ENCODE results near the gene CEP72. TPM values are rescaled to one million over a fixed set of nuclear protein-coding genes. Genes with fewer than 3 reads are reported as not detected.

Gene CEP72
- total RNA-seq, 1 donor from 2014 or later: 0.32 TPM

DNA sequence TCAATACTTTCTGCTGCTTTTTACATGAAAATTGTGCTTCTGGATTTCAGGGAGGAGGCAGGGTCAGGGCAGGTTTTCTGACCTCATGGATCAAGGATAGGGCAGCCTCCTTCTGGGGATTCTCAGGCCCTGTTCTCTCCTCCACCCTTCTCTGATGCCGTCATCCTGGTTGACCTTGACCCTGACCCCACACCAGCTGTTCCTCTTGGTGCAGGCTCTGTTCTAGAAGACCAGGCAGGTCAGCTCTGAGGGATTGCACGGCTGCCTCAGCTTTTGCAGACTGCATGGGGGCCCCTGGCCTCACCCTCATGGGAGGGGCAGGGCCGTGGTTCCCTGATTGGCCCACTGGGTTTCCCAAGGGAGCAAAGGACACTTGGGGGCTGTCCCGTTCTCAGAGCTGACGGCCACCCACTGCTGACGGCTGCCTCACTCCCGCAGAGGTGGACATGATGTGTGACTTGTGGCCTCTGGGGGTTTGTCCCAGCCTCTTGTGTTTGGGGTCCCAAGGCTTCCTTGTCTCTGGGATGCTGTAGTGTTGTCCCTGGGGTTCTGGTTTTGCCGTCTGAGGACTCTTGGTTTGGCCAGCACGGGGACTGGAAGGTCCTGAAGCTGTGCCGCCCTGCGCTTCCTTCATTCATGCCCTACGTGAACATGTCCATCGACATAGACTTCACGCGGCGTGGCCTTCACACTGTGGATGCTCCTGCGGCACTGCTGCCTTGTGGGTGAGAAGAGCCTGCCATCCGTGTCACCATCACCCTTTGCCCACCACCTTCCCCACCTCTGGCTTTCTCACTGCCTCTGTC is 34.5 kb downstream of the CEP72 start:
- Histone ChIP-seq H3K27me3 (no peaks in the 10 kb centered on the region), H3K4me1 (no peaks in the 10 kb centered on the region), H3K4me3 (no peak overlapping the region), H3K36me3 (peaks cover 0 to 4% of the 10 kb centered on the region in 2 donors), H3K9me3 (no peaks in the 10 kb centered on the region), H3K27ac (no peak overlapping the region)
- peak in 1 of 2 donors; percentile 52 for DNase-seq (ENCODE audit: low spot score in 2 of 2)
- TF ChIP-seq, protein P1, sequence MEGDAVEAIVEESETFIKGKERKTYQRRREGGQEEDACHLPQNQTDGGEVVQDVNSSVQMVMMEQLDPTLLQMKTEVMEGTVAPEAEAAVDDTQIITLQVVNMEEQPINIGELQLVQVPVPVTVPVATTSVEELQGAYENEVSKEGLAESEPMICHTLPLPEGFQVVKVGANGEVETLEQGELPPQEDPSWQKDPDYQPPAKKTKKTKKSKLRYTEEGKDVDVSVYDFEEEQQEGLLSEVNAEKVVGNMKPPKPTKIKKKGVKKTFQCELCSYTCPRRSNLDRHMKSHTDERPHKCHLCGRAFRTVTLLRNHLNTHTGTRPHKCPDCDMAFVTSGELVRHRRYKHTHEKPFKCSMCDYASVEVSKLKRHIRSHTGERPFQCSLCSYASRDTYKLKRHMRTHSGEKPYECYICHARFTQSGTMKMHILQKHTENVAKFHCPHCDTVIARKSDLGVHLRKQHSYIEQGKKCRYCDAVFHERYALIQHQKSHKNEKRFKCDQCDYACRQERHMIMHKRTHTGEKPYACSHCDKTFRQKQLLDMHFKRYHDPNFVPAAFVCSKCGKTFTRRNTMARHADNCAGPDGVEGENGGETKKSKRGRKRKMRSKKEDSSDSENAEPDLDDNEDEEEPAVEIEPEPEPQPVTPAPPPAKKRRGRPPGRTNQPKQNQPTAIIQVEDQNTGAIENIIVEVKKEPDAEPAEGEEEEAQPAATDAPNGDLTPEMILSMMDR (IDR thresholded peaks at IDR 0.05): no peak
- intact Hi-C loops (cut with DNase I): no loop called here

DNA sequence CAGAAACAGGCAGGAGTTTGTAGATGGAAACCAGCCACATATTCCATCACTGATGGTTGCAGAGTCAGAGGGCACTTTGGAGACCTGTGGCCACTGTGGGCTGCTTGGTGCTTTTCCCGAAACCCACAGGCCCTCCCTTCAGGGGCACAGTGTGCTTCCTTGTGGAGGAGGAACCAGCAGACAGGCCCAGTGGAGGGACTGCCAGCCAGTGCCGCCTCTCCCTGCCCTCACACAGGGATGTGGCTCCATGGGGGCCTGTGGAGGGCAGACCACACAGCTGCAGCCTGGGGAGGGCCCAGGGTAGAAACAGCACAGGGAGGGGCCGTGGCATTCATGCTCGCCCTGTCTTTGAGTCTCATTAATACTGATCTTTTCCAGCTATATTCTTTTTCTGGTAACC is 35.2 kb downstream of the CEP72 start:
- H3K36me3 ChIP-seq: peaks cover 0 to 4% of the 10 kb centered on the region in 2 donors
- H3K4me1 ChIP-seq: no peaks in the 10 kb centered on the region
- no peak overlapping the region for H3K27ac ChIP-seq
- H3K27me3 ChIP-seq: no peaks in the 10 kb centered on the region
- intact Hi-C loops (cut with DNase I): no loop called here
- no peaks in the 10 kb centered on the region for H3K9me3 ChIP-seq
- DNase-seq (ENCODE audit: low spot score in 2 of 2): no peak
- H3K4me3 ChIP-seq: no peak overlapping the region
- TF ChIP-seq, protein P1 (IDR thresholded peaks at IDR 0.05): no peak

DNA sequence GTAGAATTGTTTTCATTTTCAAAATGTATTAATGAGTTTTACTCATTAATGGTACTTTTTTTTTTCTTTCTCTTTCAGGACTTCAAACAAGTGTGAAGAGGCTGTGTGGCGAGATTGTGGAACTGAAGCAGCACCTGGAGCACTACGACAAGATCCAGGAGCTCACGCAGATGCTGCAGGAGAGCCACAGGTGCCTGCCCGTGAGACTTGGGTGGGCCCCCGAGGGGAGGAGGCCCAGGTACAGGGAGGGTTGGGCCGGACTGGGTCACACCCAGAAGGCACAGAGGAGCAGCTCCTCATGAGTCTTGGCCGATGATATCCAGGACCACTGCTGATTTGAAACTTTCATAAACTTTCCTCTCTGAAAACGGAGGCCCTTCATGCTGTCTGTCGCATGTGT is 35.6 kb downstream of the CEP72 start:
- Histone ChIP-seq H3K36me3 (peaks cover 0 to 4% of the 10 kb centered on the region in 2 donors), H3K4me3 (no peak overlapping the region), H3K9me3 (no peaks in the 10 kb centered on the region), H3K27ac (no peak overlapping the region), H3K4me1 (no peaks in the 10 kb centered on the region), H3K27me3 (no peaks in the 10 kb centered on the region)
- TF ChIP-seq, protein P1 (IDR thresholded peaks at IDR 0.05): no peak
- intact Hi-C loops (cut with DNase I): no loop called here
- no peak for DNase-seq (ENCODE audit: low spot score in 2 of 2)

DNA sequence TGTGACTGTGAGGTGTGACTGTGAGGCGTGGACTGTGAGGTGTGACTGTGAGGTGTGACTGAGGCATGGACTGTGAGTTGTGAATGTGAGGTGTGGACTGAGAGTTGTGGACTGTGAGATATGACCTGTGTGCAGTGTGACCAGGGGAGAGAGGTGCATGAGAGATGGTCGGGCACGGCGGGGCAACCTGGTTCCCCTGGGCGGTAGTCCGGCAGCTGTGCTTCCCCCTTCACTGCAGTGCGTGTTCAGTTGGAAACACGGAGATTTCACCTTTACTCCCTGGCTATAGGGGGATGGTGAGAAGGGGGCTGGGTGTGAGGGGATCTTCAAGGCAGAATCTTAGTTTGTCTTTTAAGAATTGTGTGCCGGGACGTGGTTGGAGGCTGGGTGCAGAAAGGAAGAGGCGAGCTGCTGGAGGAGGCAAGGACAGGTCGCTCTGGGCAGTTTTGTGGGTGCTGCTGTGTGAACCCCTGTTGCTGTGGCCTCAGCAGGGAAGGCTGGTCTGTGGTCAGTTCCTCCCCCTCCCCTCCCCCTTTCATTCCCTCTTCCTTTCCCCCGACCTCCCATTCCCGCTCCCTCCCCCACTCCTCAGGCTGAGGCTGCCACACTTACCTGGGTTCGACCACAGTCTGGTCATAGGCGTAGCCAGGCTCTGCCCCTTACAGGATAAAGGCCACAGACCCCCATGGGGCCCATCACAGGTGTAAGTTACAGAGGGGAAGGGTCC is 39.3 kb downstream of the CEP72 start:
- Histone ChIP-seq H3K27ac (no peak overlapping the region), H3K4me1 (no peaks in the 10 kb centered on the region), H3K9me3 (no peaks in the 10 kb centered on the region), H3K36me3 (no peaks in the 10 kb centered on the region), H3K27me3 (no peaks in the 10 kb centered on the region), H3K4me3 (no peak overlapping the region)
- DNase-seq (ENCODE audit: low spot score in 2 of 2): no peak
- intact Hi-C loops (cut with DNase I): no loop called here
- TF ChIP-seq, protein P1 (IDR thresholded peaks at IDR 0.05): no peak

DNA sequence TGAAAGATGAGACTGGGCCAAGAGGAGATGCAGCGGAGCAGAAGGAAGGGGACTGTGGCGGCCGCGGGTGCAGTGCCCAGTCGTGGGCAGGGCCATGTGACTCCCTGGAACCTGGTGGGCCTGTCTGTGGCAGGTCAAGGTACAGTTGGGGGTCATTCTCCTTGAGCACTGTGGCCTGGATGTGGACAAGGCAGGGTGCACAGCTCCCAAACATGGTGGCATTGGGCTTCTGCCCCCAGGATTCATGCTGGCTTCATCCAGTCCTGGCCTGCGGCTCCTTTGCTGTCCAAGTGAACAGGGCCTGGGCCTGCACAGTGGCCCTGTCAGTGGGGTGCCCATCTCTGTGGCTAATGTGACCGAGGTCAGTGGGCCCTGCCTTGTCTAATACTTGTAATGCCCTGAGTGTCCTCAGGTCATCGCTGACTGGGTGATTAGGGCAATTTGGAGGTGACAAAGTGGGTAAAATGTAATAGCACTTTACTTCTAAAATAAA is 39.9 kb downstream of the CEP72 start:
- intact Hi-C loops (cut with DNase I): no loop called here
- Histone ChIP-seq H3K27ac (no peak overlapping the region), H3K4me1 (no peaks in the 10 kb centered on the region), H3K27me3 (no peaks in the 10 kb centered on the region), H3K36me3 (peaks cover 0 to under 1% of the 10 kb centered on the region in 2 donors), H3K4me3 (no peak overlapping the region), H3K9me3 (no peaks in the 10 kb centered on the region)
- TF ChIP-seq, protein P1 (IDR thresholded peaks at IDR 0.05): no peak
- DNase-seq (ENCODE audit: low spot score in 2 of 2): no peak

Data from ascending aorta (tissue), 2 donors.